Inferior parietal cortex (tissue), 1 donor: ENCODE measurements around the gene LDHD.

Source experiments
- DNase-seq: peaks from one replicate; pipeline ENCODE4 v3.0.0-alpha.2; 2016; ENCODE audit errors: extremely low spot score

Gene LDHD

DNA sequence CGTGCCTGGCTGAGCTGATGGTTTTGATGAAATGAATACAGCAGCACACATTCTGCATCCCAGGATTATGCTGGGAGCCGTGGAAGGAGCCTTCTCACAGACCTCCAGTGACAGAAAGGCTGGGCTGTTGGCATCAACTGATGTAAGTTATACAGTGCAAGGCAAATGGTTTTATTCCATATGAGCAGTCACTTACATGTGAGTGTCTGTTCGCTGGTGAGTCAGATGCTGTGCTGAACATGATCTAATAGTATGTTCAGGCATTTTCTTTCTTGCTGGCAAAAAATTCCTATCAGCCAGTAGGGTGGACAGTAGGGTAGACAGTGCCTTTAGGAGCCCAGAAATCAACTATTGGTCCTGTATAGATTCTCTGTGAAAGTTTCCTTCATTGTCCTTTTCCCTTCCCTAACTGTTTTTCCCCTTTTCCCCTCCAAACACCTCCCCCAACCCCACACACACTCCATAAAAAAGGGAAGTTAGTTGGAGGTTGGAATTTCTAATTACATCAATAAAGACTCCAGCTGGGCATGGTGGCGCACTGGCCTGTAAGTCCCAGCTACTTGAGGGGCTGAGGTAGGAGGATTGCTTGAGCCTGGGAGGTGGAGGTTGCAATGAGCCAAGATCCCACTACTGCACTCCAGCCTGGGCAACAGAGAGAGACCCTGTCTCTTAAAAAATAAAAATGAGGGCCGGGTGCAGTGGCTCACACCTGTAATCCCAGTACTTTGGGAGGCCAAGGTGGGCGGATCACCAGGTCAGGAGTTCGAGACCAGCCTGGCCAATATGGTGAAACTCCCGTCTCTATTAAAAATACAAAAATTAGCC is 36.2 kb downstream of the LDHD start:
- DNase-seq: no peak

DNA sequence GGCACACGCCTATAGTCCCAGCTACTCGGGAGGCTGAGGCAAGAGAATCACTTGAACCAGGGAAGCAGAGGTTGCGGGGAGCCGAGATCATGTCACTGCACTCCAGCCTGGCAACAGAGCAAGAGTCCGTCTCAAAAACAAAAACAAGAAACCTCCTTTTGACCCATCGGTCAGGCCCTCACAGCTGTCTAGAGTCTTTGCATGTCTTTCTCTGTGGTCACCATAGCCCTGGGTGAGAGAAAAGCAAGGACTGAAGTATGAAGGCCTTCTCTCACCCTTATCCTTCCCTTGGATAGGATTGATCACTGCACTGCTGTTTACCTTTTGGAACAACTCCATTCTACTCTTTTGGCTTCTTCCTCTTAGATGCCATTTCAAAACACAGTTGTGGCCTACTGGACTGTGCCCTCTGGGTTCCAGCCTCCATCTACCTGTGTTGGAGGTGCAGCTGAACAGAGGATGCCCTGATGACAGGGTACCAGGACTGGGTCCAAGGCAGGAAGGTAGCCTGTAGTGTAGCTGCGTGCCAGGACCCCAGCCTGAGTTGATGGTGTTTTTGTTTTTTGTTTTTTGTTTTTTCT is 37.1 kb downstream of the LDHD start:
- no peak for DNase-seq

DNA sequence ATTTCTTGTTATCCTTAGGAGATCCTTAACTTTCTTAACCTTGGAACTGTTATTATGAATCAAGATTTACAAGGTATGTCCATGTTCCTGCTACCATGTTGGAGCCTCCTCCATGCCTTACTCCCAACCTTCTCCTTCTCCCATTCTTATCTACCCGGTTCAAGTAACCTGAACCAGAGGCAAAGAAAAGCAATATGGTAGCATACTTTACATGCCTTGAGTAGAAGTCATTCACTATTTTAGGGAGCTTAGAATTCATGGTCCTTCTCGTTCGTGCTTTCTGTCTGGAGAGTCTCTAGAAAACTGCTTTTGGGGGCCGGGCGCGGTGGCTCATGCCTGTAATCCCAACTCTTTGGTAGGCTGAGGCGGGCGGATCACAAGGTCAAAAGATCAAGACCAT is 37.7 kb downstream of the LDHD start:
- no peak for DNase-seq

DNA sequence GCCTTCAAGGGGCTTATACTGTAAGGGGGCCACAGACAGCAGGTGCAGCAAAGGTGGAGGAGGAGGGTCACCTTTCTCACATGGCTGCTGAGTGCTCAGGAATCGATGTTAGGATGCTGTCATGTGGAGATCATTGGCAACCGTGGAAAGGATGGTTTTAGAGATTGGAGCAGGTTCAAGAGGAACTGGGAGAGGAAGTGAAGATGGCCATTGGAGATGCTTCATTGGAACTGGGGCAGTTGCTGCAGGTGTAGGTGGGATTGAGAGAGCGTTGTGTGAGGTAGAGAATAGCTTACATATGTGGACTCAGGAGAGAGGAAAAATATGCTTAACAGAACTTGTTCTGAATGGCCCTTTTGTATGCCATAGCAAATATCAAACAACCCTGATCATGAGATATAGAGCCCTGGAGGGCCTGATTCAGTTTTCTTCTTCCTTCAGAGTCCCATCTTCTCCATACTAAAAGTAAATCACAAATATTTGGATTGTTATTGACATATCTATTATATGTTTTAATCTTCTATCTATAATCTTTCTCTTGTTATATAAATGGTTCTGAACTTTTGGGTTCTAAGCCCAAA is 40.8 kb downstream of the LDHD start:
- DNase-seq: no peak

DNA sequence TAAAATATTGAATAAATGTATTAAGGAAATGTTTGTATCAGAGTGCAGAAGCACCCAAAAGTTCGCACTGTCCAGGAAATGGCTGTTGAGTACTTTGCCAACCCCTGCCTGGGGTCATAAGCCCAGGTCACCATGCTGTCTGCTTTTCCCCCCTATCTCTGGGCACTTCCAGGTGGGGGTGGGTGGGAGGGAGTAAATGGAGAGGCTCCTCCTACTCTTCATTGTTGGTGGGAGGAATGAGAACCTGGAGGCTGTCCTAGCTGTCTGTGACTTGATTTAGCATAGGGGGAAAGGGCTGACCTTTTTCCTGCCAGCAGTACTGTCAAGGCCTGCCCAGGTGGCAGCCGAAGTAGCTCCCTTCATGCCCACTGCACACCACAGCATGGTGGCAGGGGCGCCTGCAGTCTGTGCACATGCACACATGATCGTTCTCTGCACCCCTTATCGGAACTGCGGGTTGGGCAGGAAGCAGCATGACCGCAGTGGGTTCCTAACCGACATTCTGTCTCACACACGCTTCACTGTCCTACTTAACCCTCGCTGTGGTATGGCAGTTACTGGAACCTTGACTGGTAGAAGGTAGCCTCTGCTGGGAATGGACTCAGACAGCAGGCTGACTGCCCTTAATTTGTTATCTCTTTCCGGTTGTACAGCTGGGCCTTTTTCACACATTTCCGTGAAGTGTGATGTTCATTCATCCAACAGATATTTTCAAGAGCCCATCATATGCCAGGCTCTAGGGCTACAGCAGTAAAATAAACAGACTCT is 41.5 kb downstream of the LDHD start:
- DNase-seq: peak; percentile 41

DNA sequence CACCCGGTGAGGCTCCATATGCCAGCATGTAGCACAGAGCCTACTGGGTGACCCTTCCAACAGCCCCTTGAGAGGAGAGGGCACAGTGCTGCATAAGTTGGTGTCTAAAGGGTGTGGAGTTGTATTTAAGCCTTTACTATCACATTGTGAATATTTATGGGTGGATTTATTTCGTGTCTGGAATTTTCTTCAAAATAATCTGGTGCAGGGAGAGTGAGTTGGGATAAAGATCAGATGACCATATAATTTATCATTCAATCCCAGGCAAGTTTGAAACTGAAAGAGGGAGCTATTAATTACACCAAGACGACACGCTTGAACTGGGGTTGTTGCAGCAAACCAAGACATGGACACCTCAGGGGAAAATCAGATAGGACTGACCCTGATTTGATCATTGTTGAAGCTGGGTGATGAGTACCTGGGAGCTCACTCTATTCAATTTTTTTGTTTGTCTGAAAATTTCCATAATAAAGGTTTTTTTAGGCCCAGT is 42.2 kb downstream of the LDHD start:
- DNase-seq: no peak

DNA sequence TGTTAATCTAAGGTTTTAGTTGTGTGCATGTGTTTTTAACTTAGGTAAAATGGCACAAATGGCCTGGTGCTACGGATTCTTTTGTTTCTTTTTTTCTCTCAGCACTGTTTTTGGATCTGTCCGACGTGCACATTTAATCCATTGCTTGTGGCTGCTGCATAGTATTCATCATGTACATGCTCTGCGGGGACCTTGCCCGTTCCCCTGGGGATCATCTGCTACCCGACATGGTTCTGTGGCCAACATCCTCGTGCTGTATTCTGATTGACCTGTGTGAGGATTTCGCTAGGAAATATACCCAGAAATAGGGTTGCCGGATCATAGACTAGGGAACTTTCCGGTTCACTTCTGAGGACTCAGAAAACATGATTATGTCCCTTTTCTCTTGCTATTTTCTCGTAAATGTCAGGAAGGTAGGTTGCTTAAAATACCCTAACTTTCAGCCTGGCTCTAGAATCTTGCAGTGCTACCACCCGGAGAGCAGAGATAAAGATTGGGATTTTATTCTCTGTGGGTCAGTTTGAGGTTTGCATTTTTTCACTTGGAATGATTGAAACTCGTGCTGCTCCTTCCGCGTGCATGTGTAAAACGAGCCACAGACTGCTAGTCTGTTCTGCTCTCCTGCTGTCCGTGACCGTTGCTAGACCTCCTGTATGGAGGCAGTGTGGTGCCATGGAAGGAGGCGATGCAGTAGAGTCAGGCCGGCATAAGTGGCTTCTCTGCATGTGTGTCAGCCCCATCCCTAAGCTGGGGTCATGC is 42.9 kb downstream of the LDHD start:
- DNase-seq: no peak

DNA sequence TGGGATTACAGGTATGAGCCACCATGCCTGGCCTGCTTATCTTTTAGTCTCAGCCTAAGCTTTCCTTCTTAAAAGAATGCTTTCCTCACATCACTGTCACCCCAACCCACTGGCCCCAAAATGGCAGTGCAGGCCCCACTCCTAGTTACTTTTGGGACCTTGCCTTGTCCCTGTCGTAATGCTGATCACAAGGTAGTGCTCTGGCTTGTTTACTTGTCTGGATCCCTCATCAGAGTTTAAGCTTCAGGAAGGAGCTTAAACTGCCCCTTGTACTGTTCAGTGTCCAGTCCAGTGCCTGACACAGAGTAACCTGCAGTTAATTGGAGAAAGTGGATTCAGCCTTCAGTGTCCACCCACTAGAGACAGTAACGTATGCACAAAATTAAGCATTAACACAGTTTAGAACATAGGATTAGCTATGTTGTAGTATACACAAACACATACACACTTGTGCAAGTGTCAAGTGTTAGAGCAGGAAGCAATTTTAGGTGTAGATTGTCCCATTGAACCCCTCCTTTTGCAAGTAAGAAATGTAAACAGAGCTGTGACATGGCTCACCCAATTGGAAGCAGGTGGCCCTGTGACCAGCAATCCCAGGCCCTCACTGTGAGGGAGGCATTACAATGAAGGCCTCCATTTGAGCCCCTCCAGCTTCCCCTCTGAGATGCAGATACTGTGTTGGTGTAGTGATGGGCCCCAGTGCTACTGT is 44.2 kb downstream of the LDHD start:
- DNase-seq: no peak

DNA sequence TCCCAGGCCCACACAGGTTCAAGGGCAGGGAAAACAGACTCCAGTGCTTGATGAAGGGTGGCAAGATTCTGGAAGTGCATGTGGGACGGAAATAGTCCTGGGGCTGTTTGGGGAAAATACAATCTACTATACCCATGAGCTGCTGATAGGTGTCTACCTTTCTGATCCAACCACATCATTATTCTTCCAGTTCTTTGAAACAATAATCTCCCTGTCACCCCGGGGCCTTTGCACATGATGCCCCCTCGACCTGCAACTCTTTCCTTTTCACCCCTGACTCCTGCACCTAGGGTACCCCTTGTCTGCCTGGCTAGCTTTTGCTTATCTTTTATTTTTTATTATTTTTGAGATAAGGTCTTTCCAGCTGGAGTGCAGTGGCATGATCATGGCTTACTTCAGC is 45.0 kb downstream of the LDHD start:
- DNase-seq: no peak

DNA sequence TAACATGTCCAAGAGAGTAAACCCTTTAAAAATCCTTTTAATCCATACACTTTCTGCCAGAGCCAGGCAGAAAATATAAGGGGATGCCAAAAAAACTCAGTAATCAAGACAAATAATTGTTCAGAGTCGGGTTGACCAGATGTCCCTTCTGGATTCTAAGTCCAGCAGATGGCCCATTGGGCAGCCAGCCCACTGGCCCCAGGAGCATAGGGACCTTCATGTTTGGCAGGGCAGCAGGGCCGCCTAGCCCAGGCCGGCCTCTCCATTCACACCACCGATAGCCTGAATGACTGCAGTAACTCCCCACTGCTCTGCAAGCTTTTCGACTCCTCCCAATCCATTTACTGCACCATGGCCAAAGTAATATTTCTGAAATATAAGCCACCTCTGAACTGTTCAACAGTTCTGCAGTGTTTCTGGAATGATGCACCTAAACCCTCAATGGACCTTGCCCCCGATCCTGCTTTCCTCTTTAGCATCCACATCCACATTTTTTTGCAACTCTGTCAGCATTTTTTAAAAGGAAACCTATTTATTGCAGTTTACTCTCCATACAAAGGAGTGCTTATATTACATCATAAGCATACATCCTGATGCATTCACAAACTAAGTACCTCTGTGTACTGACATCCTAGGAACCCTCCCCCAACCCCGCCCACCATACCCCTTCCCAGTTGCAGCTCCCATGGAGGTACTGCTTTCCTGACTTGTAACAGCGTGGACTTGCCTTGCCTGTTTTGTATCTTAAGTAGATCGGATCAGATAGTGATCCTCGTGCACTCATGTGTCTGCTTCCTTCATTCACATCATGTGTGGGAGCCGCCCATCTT is 46.4 kb downstream of the LDHD start:
- DNase-seq: peak; percentile 33

DNA sequence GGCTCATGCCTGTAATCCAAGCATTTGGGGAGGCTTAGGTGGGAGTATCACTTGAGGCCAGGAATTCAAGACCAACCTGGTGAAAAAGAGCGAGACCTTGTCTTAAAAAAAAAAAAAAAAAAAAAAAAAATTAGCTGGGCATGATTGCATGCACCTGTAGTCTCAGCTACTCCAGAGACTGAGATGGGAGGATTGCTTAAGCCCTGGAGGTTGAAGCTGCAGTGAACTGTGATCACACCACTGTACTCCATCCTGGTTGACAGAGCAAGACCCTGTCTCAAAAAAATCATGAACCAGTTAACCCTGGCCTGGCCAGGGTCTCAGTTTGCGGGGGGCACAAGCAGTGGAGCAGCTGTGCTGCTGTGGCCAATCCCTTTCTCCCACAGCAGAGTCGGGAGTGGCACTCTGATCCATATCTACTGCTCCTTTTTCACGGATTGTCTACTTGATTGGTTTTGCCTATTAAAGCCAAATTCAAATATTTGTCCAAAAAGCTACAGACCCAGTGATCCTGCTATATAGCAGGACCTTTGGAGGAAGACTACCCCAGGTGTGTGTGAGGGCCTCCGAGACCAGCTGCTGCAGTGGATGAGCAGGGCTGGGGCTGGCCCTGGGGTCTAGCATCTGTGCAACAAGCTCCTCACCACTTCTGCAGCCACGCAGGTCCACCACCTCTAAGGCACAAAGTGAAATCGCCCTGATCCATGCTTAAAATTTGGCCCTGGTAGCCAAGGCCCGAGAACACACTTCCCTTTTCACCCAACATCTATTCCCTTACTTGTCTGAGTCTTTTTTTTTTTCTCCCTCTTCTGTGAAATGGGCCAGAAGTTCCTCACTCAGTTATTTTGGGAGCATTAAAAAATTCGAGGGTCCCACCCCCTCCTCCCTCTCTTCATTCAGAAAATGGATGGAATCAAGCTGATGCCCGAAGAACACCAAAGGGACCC is 48.2 kb downstream of the LDHD start:
- DNase-seq: no peak

DNA sequence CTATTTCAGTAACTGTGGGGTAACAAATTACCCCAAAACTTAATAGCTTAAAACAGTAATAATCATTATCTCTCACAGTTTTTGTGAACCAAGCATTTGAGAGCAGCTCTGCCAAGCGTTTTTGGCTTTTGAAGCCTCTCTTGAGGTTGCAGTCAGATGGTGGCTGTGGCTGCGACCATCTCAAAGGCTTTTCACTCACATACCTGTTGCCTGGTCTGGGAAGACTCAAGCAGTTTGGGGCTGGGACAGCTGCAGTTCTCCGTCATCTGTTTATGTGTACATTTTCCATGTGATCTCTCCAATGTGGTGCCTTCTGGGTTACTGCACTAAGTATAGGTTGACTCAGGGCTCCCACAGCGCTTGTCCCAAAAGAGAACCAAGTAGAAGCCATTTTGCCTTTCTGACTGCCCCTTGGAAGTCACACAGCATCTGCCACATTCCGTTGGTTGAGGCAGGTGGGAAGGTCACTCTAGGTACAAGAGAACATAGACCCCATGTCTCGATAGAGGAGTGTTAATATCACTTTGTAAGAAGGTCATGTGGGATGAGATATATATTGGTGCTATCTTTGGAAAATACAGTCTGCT is 49.6 kb downstream of the LDHD start:
- DNase-seq: no peak

DNA sequence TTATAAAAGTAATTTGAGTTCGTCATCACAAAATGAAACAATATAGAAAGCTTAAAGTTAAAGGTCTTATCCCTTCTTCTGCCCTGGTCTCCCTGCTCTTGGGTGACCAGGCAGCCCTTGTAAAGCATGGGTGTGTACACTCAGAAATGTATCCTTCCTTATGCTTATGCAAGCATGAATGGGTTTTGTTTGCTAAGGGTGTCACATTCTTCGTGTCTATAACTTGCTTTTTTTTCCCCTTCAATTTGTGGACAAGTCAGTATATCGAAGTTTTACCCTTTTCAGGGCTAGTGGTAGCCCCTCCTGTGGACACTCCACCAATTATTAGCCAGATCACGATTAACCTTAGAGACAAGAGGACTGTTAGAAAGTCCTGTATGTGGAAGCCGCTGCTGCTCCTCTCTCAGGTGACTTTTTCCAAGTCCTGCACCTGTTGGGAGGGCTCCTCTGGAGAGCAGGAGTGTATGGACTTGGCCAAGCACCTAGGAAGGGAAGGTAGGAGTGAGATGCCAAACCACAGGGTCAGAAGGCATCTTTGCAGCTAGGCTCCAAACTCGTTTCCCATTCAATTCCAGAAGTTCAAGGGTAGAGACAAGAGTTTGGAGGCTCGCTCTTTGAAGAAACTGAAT is 50.9 kb downstream of the LDHD start:
- no peak for DNase-seq

DNA sequence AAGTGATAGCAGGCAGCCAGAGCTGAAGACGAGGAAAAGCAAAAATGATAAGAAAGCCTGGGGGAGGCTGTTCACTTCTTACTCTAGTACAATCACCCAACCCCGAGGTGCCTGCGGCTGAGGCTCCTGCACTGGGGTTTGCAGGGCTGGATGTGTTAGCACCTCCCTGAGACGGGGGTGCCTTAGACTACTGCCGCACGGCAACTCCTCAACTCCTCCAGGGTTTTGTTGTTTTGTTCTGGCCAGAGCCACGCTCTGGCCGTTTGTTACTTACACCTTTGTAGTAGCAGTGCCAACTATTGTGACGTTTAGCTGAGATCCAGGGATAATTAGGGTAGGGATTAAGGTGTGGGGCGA is 51.5 kb downstream of the LDHD start:
- no peak for DNase-seq

DNA sequence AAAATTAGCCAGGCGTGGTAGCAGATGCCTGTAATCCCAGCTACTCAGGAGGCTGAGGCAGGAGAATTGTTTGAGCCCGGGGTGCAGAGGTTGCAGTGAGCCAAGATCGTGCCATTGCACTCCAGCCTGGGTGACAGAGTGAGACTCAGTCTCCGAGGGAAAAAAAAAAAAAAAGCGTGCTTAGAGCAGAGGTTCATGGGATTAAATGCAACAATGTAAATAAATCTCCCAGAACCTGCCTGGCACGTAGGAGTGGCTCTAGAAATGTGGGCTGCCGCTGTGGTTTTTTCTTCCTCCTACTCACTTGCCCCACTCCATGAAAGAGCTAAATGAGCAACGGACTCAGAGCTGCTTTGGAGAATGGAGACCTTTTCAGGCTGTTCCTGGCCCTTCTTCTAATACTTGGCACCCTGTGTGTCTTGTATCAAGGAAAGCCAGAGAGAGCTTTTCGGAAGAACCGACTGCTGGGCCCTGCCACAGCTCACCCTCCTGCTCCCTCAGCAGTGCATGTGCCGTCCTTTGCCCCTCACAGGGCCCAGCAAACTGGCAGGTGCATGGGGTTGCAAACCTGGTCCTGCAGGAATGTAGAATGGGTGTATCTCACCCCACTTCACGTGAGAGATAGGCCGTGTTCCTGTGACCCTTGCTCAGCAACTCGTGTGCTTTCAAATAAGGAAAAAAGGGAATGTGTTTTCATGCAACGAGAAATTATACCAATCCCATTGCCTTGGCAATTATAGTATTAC is 52.0 kb downstream of the LDHD start:
- DNase-seq: no peak

DNA sequence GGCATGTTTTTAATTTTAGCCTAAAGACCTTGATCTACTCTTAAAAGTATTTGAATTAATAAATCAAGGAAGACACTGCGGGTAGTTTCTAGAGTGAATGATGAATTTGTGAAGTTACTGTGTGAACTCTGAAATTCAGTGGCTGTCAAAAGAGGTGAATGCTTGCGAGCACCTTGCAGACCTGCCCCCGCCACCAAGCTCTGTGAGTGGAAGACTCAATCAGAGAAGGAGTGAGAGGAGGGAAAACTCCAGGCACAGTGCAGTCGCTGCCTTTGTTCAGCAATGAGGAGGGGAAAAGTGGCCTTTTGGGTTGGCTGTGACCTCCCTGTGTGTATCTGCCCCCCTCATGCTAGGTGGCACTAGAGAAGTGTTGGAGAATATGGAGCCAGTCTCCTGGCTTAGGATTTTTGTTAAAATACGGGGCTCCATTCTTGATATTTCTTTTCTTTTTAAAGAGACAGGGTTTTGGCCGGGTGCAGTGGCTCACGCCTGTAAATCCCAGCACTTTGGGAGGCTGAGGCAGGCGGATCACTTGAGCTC is 53.0 kb downstream of the LDHD start:
- no peak for DNase-seq

DNA sequence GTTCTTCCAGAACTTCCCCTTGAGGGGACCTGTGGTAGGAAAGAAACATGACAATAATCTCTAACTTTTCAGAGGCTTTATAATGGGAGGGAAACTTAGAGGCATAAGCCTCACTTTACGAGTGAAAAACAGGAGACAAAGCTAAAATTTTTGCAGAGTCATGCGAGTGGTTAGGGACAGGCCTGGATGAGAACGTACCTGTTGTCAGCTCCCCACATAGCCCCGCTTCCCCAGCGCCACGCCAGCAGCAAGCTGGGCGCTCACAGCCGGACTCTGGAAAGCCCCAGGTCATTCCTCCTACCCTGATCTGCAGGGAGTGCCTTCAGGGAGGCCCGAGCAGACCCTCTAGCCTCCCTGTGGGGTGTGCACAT is 53.6 kb downstream of the LDHD start:
- DNase-seq: no peak
